Trophoblast cell (in vitro differentiated cells and primary cell): ENCODE results near the gene PPIF.
A peak's percentile ranks its signal among the peaks of the same experiment; 100 is the strongest.

Experiments used
- DNase-seq, 2 donors: peaks; one replicate each; pipeline ENCODE4 v3.0.0-alpha.2; 2016
- H2AFZ ChIP-seq: 2 replicates; pipeline ENCODE4 v1.6.1; 2013; ENCODE audit warnings: low read length, moderate library complexity, mild to moderate bottlenecking; ENCODE audit not compliant: insufficient read depth, poor library complexity
- H2AK5ac ChIP-seq: 2 replicates; pipeline ENCODE4 v1.6.1; 2013; ENCODE audit warnings: mild to moderate bottlenecking, low read length
- H2BK120ac ChIP-seq: 2 replicates; pipeline ENCODE4 v1.6.1; 2013; ENCODE audit warnings: low read length, mild to moderate bottlenecking, moderate library complexity; ENCODE audit not compliant: insufficient read depth, poor library complexity
- H2BK12ac ChIP-seq: 2 replicates; pipeline ENCODE4 v1.6.1; 2013; ENCODE audit warnings: mild to moderate bottlenecking, low read length, moderate library complexity
- H2BK5ac ChIP-seq: 2 replicates; pipeline ENCODE4 v1.6.1; 2013; ENCODE audit warnings: low read length, low read depth, moderate library complexity, mild to moderate bottlenecking; ENCODE audit not compliant: poor library complexity
- H3K14ac ChIP-seq: 2 replicates; pipeline ENCODE4 v1.6.1; 2013; ENCODE audit warnings: mild to moderate bottlenecking, low read length
- H3K18ac ChIP-seq: 2 replicates; pipeline ENCODE4 v1.6.1; 2013; ENCODE audit warnings: mild to moderate bottlenecking, low read length
- H3K23ac ChIP-seq: 2 replicates; pipeline ENCODE4 v1.6.1; 2013; ENCODE audit warnings: low read length
- H3K27ac ChIP-seq: 2 replicates; pipeline ENCODE4 v1.5.1; 2013; ENCODE audit warnings: low read depth, mild to moderate bottlenecking, inconsistent platforms, low read length, moderate library complexity
- H3K27me3 ChIP-seq: 2 replicates; pipeline ENCODE4 v1.6.1; 2013; ENCODE audit warnings: inconsistent platforms, mild to moderate bottlenecking, low read length, moderate library complexity; ENCODE audit not compliant: insufficient read depth
- H3K36me3 ChIP-seq, 2 experiments: 1 replicate in 1 of 2; 2 replicates in 1 of 2; pipeline ENCODE4 v1.6.1; 2013; ENCODE audit warnings: low read length in 2 of 2, mild to moderate bottlenecking in 2 of 2, moderate library complexity in 1 of 2; ENCODE audit not compliant: insufficient read depth in 2 of 2, control insufficient read depth in 1 of 2
- H3K4ac ChIP-seq: 2 replicates; pipeline ENCODE4 v1.6.1; 2013; ENCODE audit warnings: low read depth, mild to moderate bottlenecking, low read length, moderate library complexity
- H3K4me1 ChIP-seq, 2 experiments: 1 replicate in 1 of 2; 2 replicates in 1 of 2; pipeline ENCODE4 v1.6.1; 2013; ENCODE audit warnings: low read length in 2 of 2, mild to moderate bottlenecking in 2 of 2, moderate library complexity in 1 of 2; ENCODE audit not compliant: insufficient read depth in 2 of 2, control insufficient read depth in 1 of 2
- H3K4me2 ChIP-seq: 2 replicates; pipeline ENCODE4 v1.6.1; 2013; ENCODE audit warnings: inconsistent platforms, mild to moderate bottlenecking, low read length, moderate library complexity
- H3K4me3 ChIP-seq: 2 replicates; pipeline ENCODE4 v1.5.1; 2013; ENCODE audit warnings: mild to moderate bottlenecking, low read depth, low read length, inconsistent platforms
- H3K79me1 ChIP-seq: one replicate; pipeline ENCODE4 v1.6.1; 2013; ENCODE audit warnings: low read length
- H3K79me2 ChIP-seq: 2 replicates; pipeline ENCODE4 v1.6.1; 2013; ENCODE audit warnings: low read length, mild to moderate bottlenecking; ENCODE audit not compliant: control insufficient read depth, insufficient read depth, poor library complexity
- H3K9ac ChIP-seq: 2 replicates; pipeline ENCODE4 v1.6.1; 2013; ENCODE audit warnings: mild to moderate bottlenecking, low read length
- H3K9me3 ChIP-seq: 2 replicates; pipeline ENCODE4 v1.6.1; 2013; ENCODE audit warnings: low read depth, mild to moderate bottlenecking, control low read depth, inconsistent platforms, low read length; ENCODE audit not compliant: insufficient read depth
- H4K12ac ChIP-seq: 2 replicates; pipeline ENCODE4 v1.6.1; 2013; ENCODE audit warnings: low read depth, mild to moderate bottlenecking, low read length, moderate library complexity
- H4K8ac ChIP-seq: 2 replicates; pipeline ENCODE4 v1.6.1; 2013; ENCODE audit warnings: low read depth, mild to moderate bottlenecking, low read length, moderate library complexity
- H4K91ac ChIP-seq: one replicate; pipeline ENCODE4 v1.6.1; 2013; ENCODE audit warnings: low read depth, mild to moderate bottlenecking, low read length, moderate library complexity
- WGBS: extraction: QIAGEN DNeasy Blood & Tissue Kit; methylation state at CpG from one replicate; pipeline ENCODE4 v1.1.7; 2013; ENCODE audit warnings: missing lambda C conversion rate; ENCODE audit not compliant: insufficient read length, insufficient coverage; ENCODE audit errors: extremely low coverage; 5-methylcytosine and 5-hydroxymethylcytosine counted together

Gene PPIF

DNA sequence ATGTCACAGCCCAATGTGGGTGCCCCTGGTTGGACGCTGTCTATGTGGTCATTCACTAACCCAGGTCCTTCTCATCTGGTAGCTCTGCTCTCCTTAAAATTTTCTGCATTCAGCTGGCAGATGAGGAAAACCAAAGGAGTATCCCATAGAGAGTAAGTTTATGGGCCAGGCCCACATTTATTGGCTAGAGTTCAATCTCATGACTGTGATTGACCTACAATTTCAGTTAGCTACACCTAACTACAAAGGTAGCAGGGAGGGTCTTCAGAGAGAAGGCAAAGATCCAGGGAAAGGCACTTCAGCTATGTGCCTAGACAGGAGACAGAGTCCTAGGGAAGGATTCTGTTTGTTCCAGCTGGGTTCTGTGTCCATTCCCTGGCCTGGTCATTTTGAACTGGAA, 23.7 kb upstream of the PPIF start:
- Histone ChIP-seq H3K9ac (no peak overlapping the region), H3K4me2 (no peak overlapping the region), H3K23ac (no peak overlapping the region), H3K27me3 (no peaks in the 10 kb centered on the region), H3K27ac (no peak overlapping the region), H3K36me3 (no peaks in the 10 kb centered on the region), H2BK12ac (no peak overlapping the region), H4K8ac (no peak overlapping the region), H2BK5ac (no peak overlapping the region), H4K12ac (no peak overlapping the region), H3K4me3 (no peak overlapping the region), H4K91ac (no peak overlapping the region), H2BK120ac (no peak overlapping the region), H3K4me1 (no peaks in the 10 kb centered on the region), H3K18ac (no peak overlapping the region), H3K4ac (no peak overlapping the region), H3K79me1 (no peaks in the 10 kb centered on the region), H3K14ac (no peak overlapping the region), H2AK5ac (no peak overlapping the region), H3K9me3 (no peaks in the 10 kb centered on the region), H2AFZ (no peak overlapping the region), H3K79me2 (no peaks in the 10 kb centered on the region)
- no CpG with 5 or more reads among the region's 1 CpG for WGBS
- DNase-seq, result no peak

DNA sequence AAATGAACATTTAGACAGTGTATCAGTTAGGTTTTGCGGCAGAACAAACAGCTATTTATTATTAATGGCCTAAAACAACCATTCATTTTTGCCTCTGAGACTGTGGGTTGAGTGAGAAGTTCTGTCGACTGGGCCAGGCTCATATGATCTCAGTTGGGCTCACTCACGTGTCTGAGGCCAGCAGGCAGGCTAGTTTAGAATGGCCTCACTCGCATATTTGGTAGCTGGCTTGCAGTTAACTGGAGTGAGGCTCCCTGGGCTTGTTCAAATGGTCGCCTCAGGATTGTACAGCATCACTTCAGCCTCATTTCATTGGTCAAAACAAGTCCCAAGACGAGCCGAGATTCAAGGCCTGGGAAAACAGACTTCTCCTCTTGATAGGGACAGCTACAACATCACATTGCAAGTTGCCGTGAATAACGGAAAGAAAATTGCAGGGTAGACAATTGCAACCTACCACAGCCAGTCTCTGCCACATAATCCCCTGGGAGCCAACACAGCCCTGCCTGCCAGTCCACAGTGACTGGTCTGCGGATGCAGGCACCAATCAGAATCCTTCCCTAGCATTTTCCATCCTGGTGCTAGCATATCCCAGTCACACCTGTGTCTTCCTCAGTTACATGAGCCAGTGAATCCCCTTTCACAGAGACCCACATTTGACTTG, 23.1 kb upstream of the PPIF start:
- Histone ChIP-seq H2BK5ac (no peak overlapping the region), H3K23ac (no peak overlapping the region), H4K91ac (no peak overlapping the region), H3K36me3 (no peaks in the 10 kb centered on the region), H3K79me2 (no peaks in the 10 kb centered on the region), H3K9me3 (no peaks in the 10 kb centered on the region), H2BK120ac (no peak overlapping the region), H2AFZ (no peak overlapping the region), H3K4me3 (no peak overlapping the region), H4K12ac (no peak overlapping the region), H3K18ac (no peak overlapping the region), H3K4ac (no peak overlapping the region), H3K4me1 (no peaks in the 10 kb centered on the region), H3K79me1 (no peaks in the 10 kb centered on the region), H3K27ac (no peak overlapping the region), H4K8ac (no peak overlapping the region), H3K4me2 (no peak overlapping the region), H3K14ac (no peak overlapping the region), H3K9ac (no peak overlapping the region), H2AK5ac (no peak overlapping the region), H3K27me3 (no peaks in the 10 kb centered on the region), H2BK12ac (no peak overlapping the region)
- WGBS, result no CpG with 5 or more reads among the region's 10 CpGs
- no peak for DNase-seq

GRCh38 chr10:79326361-79327089, 20.7 kb upstream of the PPIF start:
- no peak overlapping the region for H4K8ac ChIP-seq
- H2AK5ac ChIP-seq, result no peak overlapping the region
- no peaks in the 10 kb centered on the region for H3K79me1 ChIP-seq
- no peak overlapping the region for H2BK5ac ChIP-seq
- no peaks in the 10 kb centered on the region for H3K4me1 ChIP-seq
- H3K4ac ChIP-seq, result no peak overlapping the region
- no CpG with 5 or more reads among the region's 3 CpGs for WGBS
- H2AFZ ChIP-seq, result no peak overlapping the region
- no peaks in the 10 kb centered on the region for H3K79me2 ChIP-seq
- H3K18ac ChIP-seq, result no peak overlapping the region
- H3K14ac ChIP-seq, result no peak overlapping the region
- no peaks in the 10 kb centered on the region for H3K27me3 ChIP-seq
- peaks cover 5% of the 10 kb centered on the region for H3K9me3 ChIP-seq
- no peak overlapping the region for H2BK120ac ChIP-seq
- no peaks in the 10 kb centered on the region for H3K36me3 ChIP-seq
- H2BK12ac ChIP-seq, result no peak overlapping the region
- H3K9ac ChIP-seq, result no peak overlapping the region
- H3K4me2 ChIP-seq, result no peak overlapping the region
- H3K23ac ChIP-seq, result peak overlapping the region; percentile 37
- H3K4me3 ChIP-seq, result peak overlapping the region; percentile 46
- H4K12ac ChIP-seq, result no peak overlapping the region
- H3K27ac ChIP-seq, result no peak overlapping the region
- no peak overlapping the region for H4K91ac ChIP-seq
- no peak for DNase-seq

- Histone ChIP-seq H3K9me3 (peaks cover 5% of the 10 kb centered on the region), H3K18ac (no peak overlapping the region), H3K23ac (no peak overlapping the region), H3K9ac (no peak overlapping the region), H3K14ac (no peak overlapping the region), H4K8ac (no peak overlapping the region), H4K91ac (no peak overlapping the region), H2AFZ (no peak overlapping the region), H3K27me3 (no peaks in the 10 kb centered on the region), H4K12ac (no peak overlapping the region), H3K27ac (no peak overlapping the region), H3K36me3 (no peaks in the 10 kb centered on the region), H3K79me1 (no peaks in the 10 kb centered on the region), H3K4me2 (no peak overlapping the region), H3K4me1 (no peaks in the 10 kb centered on the region), H2BK12ac (no peak overlapping the region), H2BK5ac (no peak overlapping the region), H3K4me3 (no peak overlapping the region), H2BK120ac (no peak overlapping the region), H2AK5ac (no peak overlapping the region), H3K4ac (no peak overlapping the region), H3K79me2 (no peaks in the 10 kb centered on the region)
- WGBS, result no CpG with 5 or more reads among the region's 8 CpGs
- no peak for DNase-seq
These were observed 20.2 kb upstream of the PPIF start for GRCh38 chr10:79327090-79327457.
